ENCODE measurements around the gene MALT1.

The MALT1 gene

GRCh38 chr18:58694221-58694620, 23.0 kb downstream of the MALT1 start:
- no peak for DNase-seq

- DNase-seq, result no peak
These were observed 23.6 kb downstream of the MALT1 start for GRCh38 chr18:58694720-58695468.

- no peak for DNase-seq
These were observed 24.5 kb downstream of the MALT1 start for GRCh38 chr18:58695772-58696171.

GRCh38 chr18:58697146-58697545, 25.9 kb downstream of the MALT1 start:
- no peak for DNase-seq

GRCh38 chr18:58698701-58699193, 27.5 kb downstream of the MALT1 start:
- DNase-seq, result no peak

GRCh38 chr18:58699551-58699950, 28.3 kb downstream of the MALT1 start:
- DNase-seq, result no peak

- no peak for DNase-seq
These were observed 28.9 kb downstream of the MALT1 start for GRCh38 chr18:58700209-58700608.

- DNase-seq, result no peak
These were observed 41.7 kb downstream of the MALT1 start for GRCh38 chr18:58712930-58713329.

- peak; percentile 15 to 29 (median 23) for DNase-seq
These were observed 43.0 kb downstream of the MALT1 start for GRCh38 chr18:58714259-58714658.

GRCh38 chr18:58714821-58715220, 43.6 kb downstream of the MALT1 start:
- DNase-seq, result no peak

- no peak for DNase-seq
These were observed 44.3 kb downstream of the MALT1 start for GRCh38 chr18:58715540-58715939.

- DNase-seq, result peak in 2 of 3 donors; percentile 11 to 31
These were observed 44.9 kb downstream of the MALT1 start for GRCh38 chr18:58716060-58716756.

GRCh38 chr18:58721566-58722239, 50.4 kb downstream of the MALT1 start:
- DNase-seq, result no peak

GRCh38 chr18:58723810-58724602, 52.7 kb downstream of the MALT1 start:
- no peak for DNase-seq

- DNase-seq, result no peak
These were observed 55.4 kb downstream of the MALT1 start for GRCh38 chr18:58726671-58727070.

- no peak for DNase-seq
These were observed 56.7 kb downstream of the MALT1 start for GRCh38 chr18:58727776-58728500.

GRCh38 chr18:58728719-58729118, 57.5 kb downstream of the MALT1 start:
- DNase-seq, result no peak

- DNase-seq, result no peak
These were observed 59.4 kb downstream of the MALT1 start for GRCh38 chr18:58730618-58731017.

GRCh38 chr18:58732471-58732870, 61.2 kb downstream of the MALT1 start:
- DNase-seq, result no peak

- no peak for DNase-seq
These were observed 62.6 kb downstream of the MALT1 start for GRCh38 chr18:58733866-58734265.

- DNase-seq, result no peak
These were observed 67.1 kb downstream of the MALT1 start for GRCh38 chr18:58738322-58738721.

- no peak for DNase-seq
These were observed 74.6 kb downstream of the MALT1 start for GRCh38 chr18:58745914-58746313.

Data from suppressor macrophage treated with lipopolysaccharide for 1 hour (primary cell).